Stimulated activated CD4-positive, alpha-beta T cell treated with anti-CD3 and anti-CD28 coated beads, Interleukin-4, amount 100 ng/mL, for 4 hours (primary cell): Measurements from ENCODE around the gene AMER1.
A peak's percentile ranks its signal among the peaks of the same experiment; 100 is the strongest.
"Not testable (repeated sequence)": the region's sequence is repeated elsewhere in the genome, so short reads cannot be mapped to it uniquely, and the experiment has no call there.

ENCODE experiments used
- DNase-seq, 2 experiments: peaks; one replicate each; pipeline ENCODE4 v3.0.0-alpha.2; 2020

Gene AMER1

GRCh38 chrX:64205441-64205734, at the start of gene AMER1:
Gene AMER1 (minus strand): TSS chrX:64205708. CDS start chrX:64193286, 12,422 bp downstream.
- no peak for DNase-seq

GRCh38 chrX:64230123-64230970, 24.8 kb upstream of the AMER1 start, which contains the start of gene ASB12:
Gene ASB12 (minus strand): TSS chrX:64230607. CDS start chrX:64225650, 4,957 bp downstream.
- DNase-seq = no peak

GRCh38 chrX:64229154-64229553, 23.6 kb upstream of the AMER1 start:
- no peak for DNase-seq

- no peak for DNase-seq
Observed at GRCh38 chrX:64218023-64218422, 12.5 kb upstream of the AMER1 start.

GRCh38 chrX:64213989-64214388, 8.5 kb upstream of the AMER1 start:
- DNase-seq = not testable (repeated sequence)

- peak in 1 of 2 experiments; percentile 0 for DNase-seq
Observed at GRCh38 chrX:64206556-64207162, 1.2 kb upstream of the AMER1 start.

- DNase-seq = peak; percentile 78 to 88
Observed at GRCh38 chrX:64205735-64206501, 410 bp upstream of the AMER1 start.

GRCh38 chrX:64204701-64205440, 637 bp downstream of the AMER1 start:
- peak; percentile 1 to 2 for DNase-seq

- DNase-seq = no peak
Observed at GRCh38 chrX:64204252-64204651, 1.3 kb downstream of the AMER1 start.

GRCh38 chrX:64202808-64203325, 2.6 kb downstream of the AMER1 start:
- DNase-seq = no peak

- no peak for DNase-seq
Observed at GRCh38 chrX:64198036-64198435, 7.5 kb downstream of the AMER1 start.

- DNase-seq = no peak
Observed at GRCh38 chrX:64196606-64197005, 8.9 kb downstream of the AMER1 start.

- no peak for DNase-seq
Observed at GRCh38 chrX:64195862-64196261, 9.6 kb downstream of the AMER1 start.

GRCh38 chrX:64192673-64193072, 12.8 kb downstream of the AMER1 start:
- DNase-seq = no peak

GRCh38 chrX:64192040-64192439, 13.5 kb downstream of the AMER1 start:
- no peak for DNase-seq

GRCh38 chrX:64191281-64192010, 14.1 kb downstream of the AMER1 start:
- DNase-seq = no peak

GRCh38 chrX:64190136-64190740, 15.3 kb downstream of the AMER1 start:
- DNase-seq = no peak

- no peak for DNase-seq
Observed at GRCh38 chrX:64188901-64189300, 16.6 kb downstream of the AMER1 start.

- DNase-seq = no peak
Observed at GRCh38 chrX:64187762-64188150, 17.8 kb downstream of the AMER1 start.

GRCh38 chrX:64186974-64187761, 18.3 kb downstream of the AMER1 start:
- DNase-seq = no peak

GRCh38 chrX:64184396-64184795, 21.1 kb downstream of the AMER1 start:
- no peak for DNase-seq
